Myocyte (in vitro differentiated cells): Measurements from ENCODE around the gene FAM3B. TPM values are rescaled to one million over a fixed set of nuclear protein-coding genes. Genes with fewer than 3 reads are reported as not detected.

ENCODE experiments used
- DNase-seq: peaks from one replicate; pipeline ENCODE4 v3.0.0-alpha.2; 2012; ENCODE audit warnings: low read depth
- total RNA-seq: library from RNA; depleted of rRNA; stranded (reverse); fragments of >200 nt; gene quantifications from 2 replicates; pipeline ENCODE4 v1.2.3, GENCODE V29; 2014

The FAM3B gene
- total RNA-seq, 1 donor from 2014 or later, result not detected

DNA sequence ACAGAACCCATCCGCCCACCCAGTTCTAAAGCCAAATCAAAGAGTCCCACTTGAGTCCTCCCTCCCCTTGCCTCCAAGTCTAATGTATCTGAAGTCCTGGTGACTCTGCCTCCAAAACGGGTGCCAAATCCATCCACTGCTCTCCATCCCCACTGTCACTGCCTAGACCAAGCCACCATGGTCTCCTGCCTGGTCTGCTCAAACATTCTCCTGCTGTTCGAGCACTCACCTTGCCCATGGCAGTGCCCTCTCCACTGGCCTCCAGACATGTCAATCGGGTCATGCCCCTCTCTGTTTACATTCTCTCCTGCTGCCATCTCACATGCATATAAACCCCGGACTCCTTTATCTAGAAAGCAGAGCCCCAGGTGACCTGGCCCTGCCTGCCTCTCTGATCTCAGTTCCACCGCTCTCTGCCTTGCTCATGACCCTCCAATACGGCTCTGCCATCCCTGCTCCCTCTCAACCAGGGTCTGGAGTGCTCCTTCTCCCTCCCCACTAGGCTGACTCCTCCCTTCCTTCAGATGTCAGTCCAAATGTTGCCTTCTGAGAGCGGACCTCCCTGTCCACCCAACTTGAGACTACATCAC lies 77.4 kb downstream of the FAM3B start:
- DNase-seq, result no peak

DNA sequence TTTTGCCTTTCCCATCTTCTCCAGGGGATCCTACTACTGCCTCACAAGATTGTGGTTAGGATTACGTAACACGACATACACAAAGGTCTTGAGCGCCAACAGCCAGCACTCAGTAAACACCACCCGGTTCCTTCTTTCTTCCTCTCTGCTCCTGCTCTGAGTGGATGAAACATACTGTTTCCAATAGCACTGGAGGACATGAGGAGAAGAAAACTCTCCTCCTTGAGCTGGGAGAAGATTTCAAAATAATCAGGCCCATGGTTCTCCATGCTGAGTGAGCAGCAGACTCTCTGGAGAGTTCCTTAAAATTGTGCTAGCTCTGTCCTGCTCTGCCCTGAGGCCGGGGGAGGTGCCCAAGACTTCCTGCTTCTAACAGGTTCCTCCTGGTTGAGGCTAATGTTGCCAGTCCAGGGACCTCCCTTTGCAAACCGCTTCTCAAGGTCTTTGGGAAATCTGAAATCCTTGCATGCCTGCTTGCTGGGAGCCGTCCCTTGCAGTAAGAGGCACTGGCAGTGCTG lies 80.0 kb downstream of the FAM3B start:
- DNase-seq, result no peak

DNA sequence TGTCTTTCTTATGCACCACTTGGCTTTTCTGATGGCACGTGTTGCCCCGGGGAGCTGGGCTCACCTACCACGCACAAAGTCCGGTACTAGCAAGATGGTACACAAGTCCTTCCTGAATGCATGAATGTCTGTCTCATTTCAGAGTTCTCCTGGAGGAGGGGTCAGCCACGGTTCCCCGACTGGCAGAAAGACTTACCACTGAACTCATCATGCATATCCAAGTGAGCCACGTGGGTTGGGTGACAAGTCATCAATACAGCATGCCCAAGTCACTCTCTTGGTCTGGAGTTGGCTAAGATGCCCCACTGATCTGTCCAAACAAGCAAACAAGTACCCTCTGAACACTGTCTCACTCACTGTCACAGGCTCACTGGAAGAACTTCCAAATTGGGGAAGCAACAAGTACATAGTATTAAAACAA lies 80.9 kb downstream of the FAM3B start:
- no peak for DNase-seq

DNA sequence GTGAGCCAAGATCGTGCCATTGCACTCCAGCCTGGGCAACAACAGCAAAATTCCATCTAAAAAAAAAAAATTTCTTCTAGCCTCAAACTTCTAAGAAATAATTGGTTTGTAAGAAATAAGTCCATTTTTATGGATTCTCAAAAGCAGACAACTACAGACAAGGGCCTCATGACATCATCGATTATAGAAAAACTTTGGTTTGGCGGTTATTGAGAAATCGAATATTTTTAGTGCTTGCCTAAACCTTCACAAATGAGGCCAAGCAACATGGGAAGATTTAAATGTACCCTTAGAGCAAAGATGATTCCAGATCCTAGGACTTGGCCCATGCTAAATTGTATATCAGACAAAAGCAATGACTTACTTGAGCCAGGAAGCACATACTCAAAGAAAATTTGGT lies 81.7 kb downstream of the FAM3B start:
- no peak for DNase-seq

DNA sequence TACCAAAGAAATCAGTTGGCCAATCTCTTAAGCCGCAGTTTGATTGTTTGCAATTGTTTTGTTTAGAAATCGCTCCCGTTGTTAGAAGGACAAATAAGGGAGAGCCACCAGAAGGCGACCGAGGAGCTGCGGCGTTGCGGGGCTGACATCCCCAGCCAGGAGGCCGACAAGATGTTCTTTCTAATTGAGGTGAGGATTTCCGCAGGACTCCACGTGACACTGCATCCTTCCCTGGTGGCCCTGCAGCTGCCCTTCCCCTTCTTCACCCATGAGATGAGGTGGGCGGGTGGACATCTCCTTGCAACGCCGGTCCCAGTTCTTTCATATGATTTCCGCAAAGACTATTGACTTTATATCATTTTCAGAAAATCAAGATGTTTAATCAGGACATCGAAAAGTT lies 82.2 kb downstream of the FAM3B start:
- DNase-seq, result no peak

DNA sequence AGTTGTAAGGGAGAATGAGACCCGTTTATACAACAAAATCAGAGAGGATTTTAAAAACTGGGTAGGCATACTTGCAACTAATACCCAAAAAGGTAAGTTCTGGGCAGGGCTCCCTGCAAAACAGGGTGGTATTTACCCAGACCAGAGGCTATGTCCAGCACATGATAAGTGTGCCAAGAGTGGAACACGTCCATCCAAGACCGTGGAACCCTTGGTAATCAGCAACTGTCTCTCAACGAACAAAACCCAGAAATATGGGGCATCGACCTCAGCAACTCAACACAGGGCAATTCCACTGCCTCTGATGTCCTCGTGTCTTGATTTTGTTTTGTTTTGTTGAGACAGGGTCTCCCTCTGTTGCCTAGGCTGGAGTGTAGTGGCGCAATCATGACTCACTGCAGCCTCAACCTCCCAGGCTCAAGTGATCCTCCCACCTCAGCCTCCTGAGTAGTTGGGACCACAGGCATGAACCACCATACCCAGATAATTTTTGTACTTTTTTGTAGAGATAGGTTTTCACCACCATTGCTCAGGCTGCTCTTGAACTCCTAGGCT lies 82.7 kb downstream of the FAM3B start:
- no peak for DNase-seq

DNA sequence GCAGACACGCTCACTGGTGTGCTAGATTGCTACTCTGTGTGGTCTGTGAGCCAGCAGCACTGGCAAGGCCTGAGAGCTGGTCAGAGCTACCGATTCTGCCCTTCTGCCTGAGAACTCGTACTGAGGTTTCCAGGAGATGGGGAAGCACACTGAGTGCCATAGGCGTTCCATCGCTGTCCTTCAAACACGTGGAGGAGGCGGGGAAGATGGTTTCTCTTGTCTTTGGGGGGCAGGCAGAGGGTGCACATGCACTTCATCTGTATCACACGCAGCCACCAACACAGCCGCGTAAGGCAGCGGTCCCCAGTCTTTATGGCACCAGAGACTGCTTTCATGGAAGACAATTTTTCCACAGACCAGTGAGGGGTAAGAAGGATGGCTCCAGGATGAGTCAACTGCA lies 85.6 kb downstream of the FAM3B start:
- no peak for DNase-seq

DNA sequence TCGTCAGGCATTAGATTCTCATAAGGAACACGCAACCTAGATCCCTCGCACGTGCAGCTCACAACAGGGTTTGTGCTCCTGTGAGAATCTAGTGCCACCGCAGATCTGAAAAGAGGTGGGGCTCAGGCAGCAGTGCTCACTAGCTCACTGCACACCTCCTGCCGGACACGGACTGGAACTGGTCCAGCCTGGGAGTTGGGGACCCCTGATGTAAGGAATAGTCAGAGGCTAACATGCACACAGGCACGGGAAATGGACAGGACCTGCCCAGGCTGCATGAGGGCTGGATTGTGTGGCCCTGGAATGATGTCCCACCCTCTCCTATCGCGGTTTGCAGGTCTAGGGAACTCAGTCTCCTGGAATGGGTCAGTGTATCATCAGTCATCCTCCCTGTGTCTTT lies 86.2 kb downstream of the FAM3B start:
- DNase-seq, result no peak

DNA sequence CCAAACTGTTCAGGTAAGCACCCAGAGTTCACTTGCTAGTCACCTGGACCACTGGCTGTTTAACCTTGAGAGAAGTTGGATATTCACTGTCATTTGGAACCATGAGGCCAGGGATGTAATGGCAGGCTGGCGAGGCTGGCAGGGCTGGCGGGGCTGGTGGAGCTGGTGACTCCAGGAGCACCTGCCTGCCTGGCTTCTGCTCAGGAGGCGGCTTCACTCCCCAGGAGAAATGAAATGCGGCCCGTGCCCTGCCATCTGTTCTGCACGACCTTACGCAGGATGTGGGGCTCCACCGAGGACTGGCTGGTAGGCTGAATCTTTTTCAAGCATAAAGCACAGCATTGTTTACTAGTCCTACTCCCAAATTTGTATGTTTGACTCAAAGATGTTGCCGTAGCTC lies 86.7 kb downstream of the FAM3B start:
- no peak for DNase-seq

DNA sequence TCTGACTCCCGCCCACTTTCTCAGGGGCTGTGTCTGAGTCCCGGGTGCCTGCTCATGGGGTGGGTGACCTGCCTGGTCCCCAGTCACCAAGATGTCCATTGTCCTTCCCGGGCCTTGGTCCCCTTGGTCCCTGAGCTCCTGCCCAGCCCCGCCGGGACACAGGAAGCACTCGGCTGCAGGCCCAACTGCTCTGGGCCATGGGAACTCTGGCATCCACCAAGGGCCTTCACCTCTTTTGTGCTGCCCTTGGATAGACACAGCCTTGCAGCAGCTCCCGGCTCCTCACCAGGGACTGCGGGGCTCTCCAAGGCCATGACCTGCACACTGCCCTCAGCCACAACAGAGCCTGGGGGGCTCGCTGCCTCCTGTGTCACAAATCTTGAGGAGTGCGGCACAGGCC lies 87.4 kb downstream of the FAM3B start:
- DNase-seq, result no peak

DNA sequence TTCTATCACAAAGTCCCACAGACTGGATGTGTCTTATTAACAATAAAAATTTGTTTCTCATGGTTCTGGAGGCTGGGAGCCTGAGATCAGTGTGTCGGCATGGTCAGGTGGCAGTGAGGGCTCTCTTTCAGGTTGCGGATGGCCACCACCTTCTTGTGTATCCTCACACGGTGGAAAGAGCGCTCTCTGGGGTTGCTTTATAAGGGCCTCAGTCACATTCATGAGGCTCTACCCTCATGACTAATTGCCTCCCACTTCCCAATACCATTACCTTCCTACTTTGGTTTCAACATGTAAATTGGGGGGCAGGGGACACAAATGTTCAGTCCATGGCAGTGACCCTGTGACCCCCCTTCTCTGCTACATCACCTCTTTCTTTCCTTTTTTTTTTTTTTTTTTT lies 88.7 kb downstream of the FAM3B start:
- no peak for DNase-seq

DNA sequence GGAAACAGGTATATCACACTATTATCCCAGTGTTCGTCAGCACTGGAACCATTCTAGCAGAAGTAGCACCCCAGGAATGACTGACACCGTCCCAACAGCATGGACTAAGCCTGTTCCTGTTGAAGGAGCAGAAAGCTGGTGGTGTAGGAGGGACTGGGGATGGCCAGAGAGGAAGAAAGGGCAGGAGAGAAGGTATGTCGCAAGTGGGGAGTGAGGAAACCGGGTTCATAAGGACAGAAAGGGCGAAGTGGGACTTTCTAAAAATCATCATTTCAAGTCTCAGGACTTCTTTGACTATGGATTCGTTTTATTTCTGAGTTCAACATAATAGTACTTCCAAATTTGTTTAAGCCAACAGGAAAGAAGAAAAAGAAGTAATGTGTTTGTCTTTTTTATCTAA lies 89.7 kb downstream of the FAM3B start:
- no peak for DNase-seq

Other genes with a start within 250 kb of the FAM3B start
- gene BACE2, start 148.6 kb upstream of the FAM3B start, total RNA-seq, result 21.3 and 23.2 TPM in 2 replicates
- 0.57 and 0.91 TPM in 2 replicates for gene MX2, start 45.2 kb downstream of the FAM3B start, total RNA-seq
- gene MX1, start 109.4 kb downstream of the FAM3B start, total RNA-seq, result 14.0 and 22.6 TPM in 2 replicates
- not detected in 2 replicates for gene TMPRSS2, start 191.4 kb downstream of the FAM3B start, total RNA-seq